GM23338 (cell line): ENCODE data around the gene ANKRD6.

ENCODE experiments used
- CTCF ChIP-seq, 2 experiments: fragments of 200-600 bp in 1 of 2; sonication (generic) in 1 of 2; conservative IDR thresholded peaks; 2 replicates each; pipeline versions ENCODE4 v1.5.1 to v1.6.1; 2016 to 2017; ENCODE audit warnings: antibody characterized with exemption in 2 of 2, low read depth in 2 of 2, mild to moderate bottlenecking in 2 of 2, moderate library complexity in 1 of 2
- EZH2phosphoT487 ChIP-seq: fragments of 200-600 bp; sonication (generic); IDR thresholded peaks from one replicate; pipeline ENCODE4 v1.8.1; 2018; ENCODE audit warnings: antibody characterized with exemption; ENCODE audit not compliant: unreplicated experiment
- POLR2AphosphoS5 ChIP-seq: IDR thresholded peaks from 2 replicates; pipeline ENCODE4 v1.6.1; 2016; ENCODE audit warnings: antibody characterized with exemption, low read depth

- TF ChIP-seq CTCF (conservative IDR thresholded peaks at IDR 0.05; ENCODE audit: low read depth in 2 of 2): no peak
- no peak for TF ChIP-seq EZH2phosphoT487
- TF ChIP-seq POLR2AphosphoS5: no peak
Measured at GRCh38 chr6:89643406-89643805, 210.5 kb downstream of the ANKRD6 start.
